Esophagus (tissue), 2 donors: ENCODE measurements around the gene PLXNA2. TPM values are rescaled to one million over a fixed set of nuclear protein-coding genes. Genes with fewer than 3 reads are reported as not detected.

Source experiments
- H3K27ac ChIP-seq, 2 donors: one replicate each; pipeline ENCODE4 v1.5.1; 2013; ENCODE audit warnings: low read depth in 2 of 2, mild to moderate bottlenecking in 2 of 2, inconsistent platforms in 1 of 2, low read length in 1 of 2, moderate library complexity in 1 of 2
- H3K27me3 ChIP-seq, 2 donors: one replicate each; pipeline ENCODE4 v1.6.1; 2013; ENCODE audit warnings: low read length in 2 of 2, control low read depth in 1 of 2, mild to moderate bottlenecking in 1 of 2; ENCODE audit not compliant: insufficient read depth in 2 of 2, control insufficient read depth in 1 of 2
- H3K36me3 ChIP-seq, 2 donors: one replicate each; pipeline ENCODE4 v1.6.1; 2013; ENCODE audit warnings: low read length in 1 of 2; ENCODE audit not compliant: control insufficient read depth in 2 of 2, insufficient read depth in 2 of 2
- H3K4me1 ChIP-seq, 2 donors: one replicate each; pipeline ENCODE4 v1.6.1; 2013; ENCODE audit warnings: low read length in 1 of 2; ENCODE audit not compliant: control insufficient read depth in 2 of 2, insufficient read depth in 2 of 2
- H3K4me3 ChIP-seq, 2 donors: one replicate each; pipeline ENCODE4 v1.5.1; 2013; ENCODE audit warnings: low read length in 2 of 2, mild to moderate bottlenecking in 2 of 2, low read depth in 1 of 2, moderate library complexity in 1 of 2
- H3K9me3 ChIP-seq, 2 donors: one replicate each; pipeline ENCODE4 v1.6.1; 2013; ENCODE audit warnings: mild to moderate bottlenecking in 2 of 2, low read depth in 1 of 2, low read length in 1 of 2, moderate library complexity in 1 of 2; ENCODE audit not compliant: control insufficient read depth in 2 of 2, insufficient read depth in 1 of 2
- WGBS, 2 donors: extraction: QIAGEN DNeasy Blood & Tissue Kit; methylation state at CpG; one replicate each; pipeline ENCODE4 v1.1.7; 2013; 5-methylcytosine and 5-hydroxymethylcytosine counted together
- polyA plus RNA-seq, 2 donors: library from polyadenylated mRNA; stranded (reverse); fragments of 200-250 nt; gene quantifications; one replicate each; pipeline ENCODE4 v1.2.3, GENCODE V29; 2013
- donor health status: healthy with polysubstance abuse.
- donor health status: Bipolar disorder and iron deficiency.

The PLXNA2 gene
- polyA plus RNA-seq, 2 donors, result 12.6 to 25.5 TPM

DNA sequence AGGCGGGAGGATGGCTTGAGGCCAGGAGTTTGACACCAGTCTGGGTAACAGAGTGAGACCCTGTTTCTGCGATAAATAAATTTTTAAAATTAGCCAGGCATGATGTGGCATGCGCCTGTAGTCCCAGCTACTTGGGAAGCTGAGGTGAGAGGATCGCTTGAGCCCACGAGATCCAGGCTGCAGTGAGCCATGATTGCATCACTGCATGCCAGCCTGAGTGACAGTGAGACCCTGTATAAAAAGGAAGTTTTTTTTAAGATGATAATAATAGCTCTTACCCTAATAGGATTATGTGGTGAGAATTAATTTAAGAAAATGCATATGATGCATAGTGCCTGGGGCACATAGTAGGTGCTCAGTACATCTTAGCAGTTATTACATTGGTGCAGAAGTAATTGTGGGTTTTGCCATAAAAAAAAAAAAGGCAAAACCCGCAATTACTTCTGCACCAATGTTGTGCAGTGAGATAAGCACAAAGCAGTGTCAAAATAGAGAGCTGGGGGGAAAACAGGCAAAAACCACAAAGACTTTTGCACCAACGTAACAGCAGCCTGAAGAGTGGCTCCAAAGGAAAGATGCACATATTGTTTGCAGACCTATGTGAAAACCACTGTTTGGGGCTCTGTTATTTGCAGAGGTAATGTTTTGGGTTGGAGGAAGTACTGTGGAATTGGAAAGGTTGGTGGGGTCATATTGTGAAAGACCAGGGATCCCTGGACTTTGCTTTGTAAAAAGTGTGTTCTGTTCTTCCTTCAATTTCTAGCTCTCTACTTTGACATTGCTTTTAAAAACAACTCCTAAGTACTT, 72.4 kb downstream of the PLXNA2 start:
- Histone ChIP-seq H3K27me3 (no peaks in the 10 kb centered on the region), H3K27ac (no peak overlapping the region), H3K36me3 (peaks cover 0 to 7% of the 10 kb centered on the region in 2 donors), H3K9me3 (no peaks in the 10 kb centered on the region), H3K4me3 (no peak overlapping the region), H3K4me1 (peaks cover 0 to 4% of the 10 kb centered on the region in 2 donors)
- 82 to 84% methylated on average over 7 of the region's 7 CpGs for WGBS, 2 donors

DNA sequence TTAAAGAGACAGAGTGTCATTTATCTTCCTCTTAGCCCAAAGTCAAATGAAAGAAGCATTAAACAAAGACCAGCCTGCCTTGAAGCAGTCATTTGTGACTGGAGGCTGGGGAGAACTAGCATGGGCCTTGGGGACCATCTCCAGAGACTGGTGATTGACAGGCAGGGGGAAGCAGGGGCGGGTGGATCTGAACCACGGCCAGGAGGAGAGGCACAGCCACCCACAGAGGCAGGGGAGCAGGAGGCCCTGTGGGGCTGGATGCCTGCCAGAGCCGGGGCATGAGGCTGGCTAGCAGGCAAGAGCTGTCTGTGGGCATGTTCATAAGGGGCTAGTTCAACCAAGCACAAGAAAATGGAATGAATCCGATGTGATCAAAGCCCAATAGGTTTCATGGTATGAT, 73.9 kb downstream of the PLXNA2 start:
- peaks cover 0 to 4% of the 10 kb centered on the region in 2 donors for H3K4me1 ChIP-seq
- H3K4me3 ChIP-seq, result no peak overlapping the region
- H3K27me3 ChIP-seq, result no peaks in the 10 kb centered on the region
- no peak overlapping the region for H3K27ac ChIP-seq
- 14 to 35% methylated on average over 4 of the region's 4 CpGs for WGBS, 2 donors
- H3K9me3 ChIP-seq, result no peaks in the 10 kb centered on the region
- H3K36me3 ChIP-seq, result peaks cover 0 to 14% of the 10 kb centered on the region in 2 donors

DNA sequence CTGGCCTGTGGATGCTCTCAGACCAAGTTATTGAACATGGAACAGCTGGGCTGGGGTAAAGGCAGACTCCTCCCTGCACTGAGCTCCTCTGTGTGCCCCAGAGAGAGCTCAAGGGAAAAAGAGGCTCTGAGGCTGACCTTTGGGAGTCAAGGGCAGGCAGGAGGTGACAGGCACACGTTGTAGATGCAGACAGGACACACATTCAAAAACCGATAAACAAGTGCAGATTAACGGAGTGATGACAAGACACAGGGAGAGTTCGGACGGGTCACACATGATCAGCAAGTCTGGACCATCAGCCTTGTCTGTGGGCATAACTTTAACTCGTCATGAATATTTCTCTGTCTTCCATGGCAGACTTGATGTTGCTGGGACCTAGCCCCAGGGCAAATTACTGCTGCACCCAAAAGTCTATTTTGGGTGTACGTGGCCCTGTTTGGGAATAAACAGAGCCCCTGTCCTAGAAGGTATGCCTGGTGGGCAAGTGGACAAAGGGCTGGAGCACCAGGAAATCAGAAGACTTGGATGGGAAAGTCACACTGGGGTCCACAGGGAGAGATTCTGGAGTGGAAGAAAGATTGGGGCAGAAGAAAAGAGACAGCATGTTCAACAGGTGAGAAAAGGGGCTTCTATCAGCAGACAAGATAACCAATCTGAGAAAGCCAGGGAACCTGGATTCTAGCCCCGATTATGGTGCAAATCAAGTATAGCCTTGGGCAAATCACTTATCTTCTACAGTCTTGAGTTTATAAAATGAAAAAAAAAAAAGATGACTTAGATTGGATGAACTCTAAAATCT, 74.9 kb downstream of the PLXNA2 start:
- Histone ChIP-seq H3K27me3 (no peaks in the 10 kb centered on the region), H3K4me1 (peaks cover 0 to 4% of the 10 kb centered on the region in 2 donors), H3K27ac (no peak overlapping the region), H3K9me3 (no peaks in the 10 kb centered on the region), H3K4me3 (no peak overlapping the region), H3K36me3 (peaks cover 0 to 11% of the 10 kb centered on the region in 2 donors)
- WGBS, 2 donors, result 89% methylated on average over 8 of the region's 8 CpGs

DNA sequence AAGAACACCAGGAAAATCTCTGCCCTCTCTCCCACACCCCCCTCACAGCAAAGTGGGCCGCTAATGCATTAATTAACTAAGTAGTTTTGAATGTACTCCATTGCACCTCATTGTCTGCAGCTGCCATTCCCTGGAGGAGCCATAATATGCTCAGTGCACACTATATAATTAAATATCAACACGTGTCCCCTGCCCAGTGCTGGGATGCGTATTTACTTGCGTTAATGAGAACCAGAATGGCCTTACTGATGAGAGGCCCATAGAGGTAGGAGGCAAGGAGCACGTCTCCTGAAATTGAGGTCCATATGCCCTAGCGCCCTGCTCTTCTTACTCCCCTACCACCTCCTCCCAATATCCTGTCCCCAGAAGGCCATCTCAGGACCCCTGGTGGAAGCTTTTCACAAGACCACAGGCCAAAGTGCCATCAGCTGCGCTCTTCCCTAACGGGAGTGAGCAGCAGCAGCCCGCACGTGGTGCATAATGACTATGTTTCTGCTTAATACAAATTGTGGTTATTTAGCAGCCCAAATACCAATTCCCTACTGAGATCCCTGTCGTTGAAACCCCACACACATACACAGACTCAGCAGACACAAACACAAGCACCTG, 76.8 kb downstream of the PLXNA2 start:
- 81 to 82% methylated on average over 11 of the region's 11 CpGs for WGBS, 2 donors
- Histone ChIP-seq H3K4me1 (peaks cover 3 to 5% of the 10 kb centered on the region in 2 donors), H3K27ac (no peak overlapping the region), H3K9me3 (no peaks in the 10 kb centered on the region), H3K27me3 (no peaks in the 10 kb centered on the region), H3K36me3 (peaks cover 0 to 13% of the 10 kb centered on the region in 2 donors), H3K4me3 (no peak overlapping the region)

DNA sequence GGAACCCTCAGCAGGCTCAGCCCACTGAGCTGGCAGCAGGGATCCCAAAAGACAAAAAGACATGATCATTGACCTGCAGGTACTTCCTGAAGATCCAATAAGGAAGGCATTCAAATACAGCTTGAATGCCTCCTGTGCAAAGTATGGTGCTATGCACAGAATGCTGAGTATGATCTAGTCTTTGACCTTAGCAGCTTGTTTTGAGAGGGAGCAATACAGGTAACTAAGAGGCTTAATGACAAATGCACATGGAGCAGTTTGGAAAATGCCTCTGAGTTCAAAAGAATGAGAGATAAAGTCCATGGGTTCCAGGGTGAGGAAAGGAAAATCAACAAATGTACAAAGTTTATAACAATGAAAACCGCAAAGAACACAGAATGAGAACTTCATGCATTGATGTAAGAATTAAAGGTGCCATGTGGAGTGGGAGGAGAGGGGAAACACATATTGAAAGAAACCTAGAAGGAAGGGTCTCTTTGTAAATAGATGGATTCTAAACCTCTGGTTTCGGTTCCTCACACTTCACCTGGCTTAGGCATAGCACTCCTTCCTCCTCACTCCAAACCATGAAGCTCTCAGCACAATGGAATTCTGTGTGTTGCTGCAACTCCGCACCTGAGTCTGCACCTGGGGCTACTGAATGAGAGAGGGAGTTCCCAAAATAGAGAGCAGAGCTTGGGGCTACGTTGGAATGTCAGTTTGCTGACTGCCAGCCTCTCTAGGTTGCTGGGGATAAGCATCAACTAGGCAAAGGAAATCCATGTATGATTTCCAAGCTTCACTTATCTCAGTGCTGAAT, 77.6 kb downstream of the PLXNA2 start:
- peaks cover 0 to 13% of the 10 kb centered on the region in 2 donors for H3K36me3 ChIP-seq
- H3K4me1 ChIP-seq, result peaks cover 3 to 5% of the 10 kb centered on the region in 2 donors
- no peak overlapping the region for H3K4me3 ChIP-seq
- no peak overlapping the region for H3K27ac ChIP-seq
- H3K9me3 ChIP-seq, result no peaks in the 10 kb centered on the region
- WGBS, 2 donors, result 54 to 55% methylated on average over 4 of the region's 4 CpGs
- no peaks in the 10 kb centered on the region for H3K27me3 ChIP-seq

DNA sequence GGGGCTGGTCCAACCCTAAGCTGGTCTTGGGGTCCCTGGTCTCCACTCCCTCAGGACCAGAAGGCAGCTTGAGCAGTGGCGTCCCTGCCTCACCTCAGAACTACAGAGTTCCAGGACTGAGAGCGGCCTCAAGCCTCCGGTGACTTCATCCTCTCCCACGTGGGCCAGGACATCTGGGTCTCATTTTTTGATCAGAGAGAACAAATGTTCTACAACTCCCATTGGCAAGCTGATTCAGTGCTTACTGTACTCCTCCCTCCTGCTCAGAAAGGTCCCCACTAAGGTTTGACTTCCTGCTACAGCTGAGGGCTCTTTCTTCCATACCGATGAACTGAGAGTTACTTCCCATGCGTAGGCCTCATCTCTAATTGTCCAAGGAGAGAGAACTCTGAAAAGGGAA, 78.5 kb downstream of the PLXNA2 start:
- Histone ChIP-seq H3K4me1 (peaks cover 3 to 5% of the 10 kb centered on the region in 2 donors), H3K4me3 (no peak overlapping the region), H3K36me3 (peaks cover 0 to 13% of the 10 kb centered on the region in 2 donors), H3K27ac (no peak overlapping the region), H3K27me3 (no peaks in the 10 kb centered on the region), H3K9me3 (no peaks in the 10 kb centered on the region)
- WGBS, 2 donors, result 86 to 87% methylated on average over 6 of the region's 6 CpGs

DNA sequence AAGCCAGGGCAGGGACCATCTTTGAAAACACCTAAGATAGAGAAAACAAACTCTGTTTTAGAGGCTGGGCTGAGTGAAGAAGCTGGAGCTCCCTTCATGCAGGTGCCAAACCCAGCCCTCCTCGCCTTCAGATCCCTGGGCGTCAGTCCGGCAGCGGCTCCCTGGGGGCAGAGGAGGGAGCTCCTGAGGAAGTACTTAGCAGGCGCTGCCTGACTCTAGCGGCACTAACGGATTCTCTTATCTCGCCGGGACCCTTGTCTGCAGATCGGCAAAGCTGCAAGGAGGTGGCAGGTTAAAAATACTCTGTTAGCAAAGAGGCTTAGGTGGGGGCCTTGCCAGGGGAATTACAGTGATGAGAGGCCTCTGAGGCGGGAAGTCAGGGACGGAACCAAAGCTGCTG, 79.6 kb downstream of the PLXNA2 start:
- 67 to 69% methylated on average over 12 of the region's 12 CpGs for WGBS, 2 donors
- Histone ChIP-seq H3K4me1 (peaks cover 3 to 5% of the 10 kb centered on the region in 2 donors), H3K4me3 (no peak overlapping the region)

DNA sequence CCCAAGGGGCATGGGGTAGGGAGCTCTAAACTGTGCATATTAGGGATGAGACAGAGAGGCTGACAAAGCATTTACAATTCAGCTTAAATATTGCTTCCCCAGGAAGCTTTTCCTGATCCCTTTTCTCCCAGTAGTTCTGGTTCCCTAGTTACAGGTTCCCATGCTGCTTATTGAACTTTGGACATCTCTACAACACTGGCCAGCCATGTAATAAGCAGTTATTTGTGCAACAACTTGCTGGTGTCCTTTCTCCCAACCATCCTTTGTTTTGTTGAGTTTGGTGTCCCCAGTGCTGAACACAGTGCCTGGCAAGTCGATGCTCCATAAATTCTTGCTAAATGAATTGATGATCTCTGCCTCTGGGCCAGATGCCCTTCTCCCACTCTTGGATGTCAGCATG, 80.6 kb downstream of the PLXNA2 start:
- Histone ChIP-seq H3K4me1 (peaks cover 3 to 5% of the 10 kb centered on the region in 2 donors), H3K27me3 (no peaks in the 10 kb centered on the region), H3K27ac (no peak overlapping the region), H3K4me3 (no peak overlapping the region), H3K9me3 (no peaks in the 10 kb centered on the region), H3K36me3 (peaks cover 0 to 10% of the 10 kb centered on the region in 2 donors)
- WGBS, 2 donors, result 81 to 95% methylated on average over 1 of the region's 1 CpG

More for the DNA sequence above, 79.6 kb downstream of the PLXNA2 start:
- H3K36me3 ChIP-seq, result peaks cover 0 to 13% of the 10 kb centered on the region in 2 donors
- no peak overlapping the region for H3K27ac ChIP-seq
- no peaks in the 10 kb centered on the region for H3K27me3 ChIP-seq
- no peaks in the 10 kb centered on the region for H3K9me3 ChIP-seq

DNA sequence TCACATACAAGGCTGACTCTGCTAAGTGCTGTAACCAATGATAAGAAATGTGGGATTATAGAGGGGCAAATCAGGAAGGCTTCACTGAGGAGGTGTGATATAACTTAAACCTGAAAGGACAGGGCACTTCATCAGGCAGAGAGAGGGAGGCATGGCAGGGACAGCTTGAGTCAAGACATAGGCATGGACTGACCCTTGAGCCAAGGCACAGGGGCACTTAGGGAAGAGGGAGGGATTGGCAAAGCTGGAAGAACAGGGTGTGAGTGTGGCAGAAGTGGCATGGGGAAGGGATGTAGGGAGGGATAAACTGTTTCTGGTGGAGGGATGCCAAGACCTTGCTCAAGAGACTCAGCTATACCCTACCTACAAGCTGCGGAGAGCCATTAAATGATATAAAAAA, 81.3 kb downstream of the PLXNA2 start:
- 83 to 84% methylated on average over 1 of the region's 1 CpG for WGBS, 2 donors
- Histone ChIP-seq H3K9me3 (no peaks in the 10 kb centered on the region), H3K4me3 (no peak overlapping the region), H3K27ac (no peak overlapping the region), H3K4me1 (peaks cover 3 to 5% of the 10 kb centered on the region in 2 donors), H3K27me3 (no peaks in the 10 kb centered on the region), H3K36me3 (peaks cover 0 to 10% of the 10 kb centered on the region in 2 donors)
